HEK293T (cell line): Measurements from ENCODE around the gene TCF12.
"Not testable (repeated sequence)": the region's sequence is repeated elsewhere in the genome, so short reads cannot be mapped to it uniquely, and the experiment has no call there.

Experiments used
- FOXM1 ChIP-seq: fragments of 450-650 bp; IDR thresholded peaks from 2 replicates; pipeline ENCODE4 v1.6.1; 2017; ENCODE audit warnings: mild to moderate bottlenecking, borderline replicate concordance
- TARDBP ChIP-seq: fragments of 450-650 bp; IDR thresholded peaks from 2 replicates; pipeline ENCODE4 v1.6.1; 2016

DNA sequence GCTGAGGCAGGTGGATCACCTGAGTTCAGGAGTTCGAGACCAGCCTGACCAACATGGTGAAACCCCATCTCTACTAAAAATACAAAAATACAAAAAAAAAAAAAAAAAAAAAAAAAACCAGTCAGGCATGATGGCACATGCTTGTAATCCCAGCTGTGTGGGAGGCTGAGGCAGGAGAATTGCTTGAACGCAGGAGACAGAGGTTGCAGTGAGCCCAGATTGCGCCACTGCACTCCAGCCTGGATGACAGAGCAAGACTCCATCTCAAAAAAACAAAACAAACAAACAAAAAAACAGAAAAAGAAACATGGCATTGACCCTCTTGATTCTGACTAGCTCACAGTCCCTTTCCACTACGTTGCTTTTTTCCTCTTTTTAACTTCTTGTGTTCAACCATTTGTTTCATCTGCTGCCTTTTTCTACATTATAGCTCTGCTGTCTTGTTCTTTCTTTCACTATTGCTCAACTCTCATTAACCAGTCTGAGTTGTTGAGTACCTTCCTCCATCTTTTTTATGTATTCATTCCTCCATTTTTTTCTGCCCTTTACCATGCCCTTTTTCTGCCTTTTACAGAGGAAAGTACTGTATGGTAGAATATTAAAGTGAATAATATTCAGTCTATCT, 179.6 kb downstream of the TCF12 start:
- TF ChIP-seq TARDBP, FOXM1: not testable (repeated sequence)
